NCI-H187 (cell line): Measurements from ENCODE around the gene SULT1A1.
"Not testable (repeated sequence)": the region's sequence is repeated elsewhere in the genome, so short reads cannot be mapped to it uniquely, and the experiment has no call there.

ENCODE experiments used
- DNase-seq, 2 experiments: peaks; one replicate each; lab custom pipeline; 2025; lab: John Stamatoyannopoulos, UW

The SULT1A1 gene

GRCh38 chr16:28591355-28591754 is 18.5 kb downstream of the SULT1A1 start:
- DNase-seq, result no peak

GRCh38 chr16:28590384-28591340 is 19.2 kb downstream of the SULT1A1 start:
- DNase-seq, result no peak

GRCh38 chr16:28589930-28590329 is 19.9 kb downstream of the SULT1A1 start:
- DNase-seq, result no peak

GRCh38 chr16:28589069-28589468 is 20.8 kb downstream of the SULT1A1 start:
- DNase-seq, result no peak

GRCh38 chr16:28587386-28587785 is 22.5 kb downstream of the SULT1A1 start:
- no peak for DNase-seq

GRCh38 chr16:28586466-28586865 is 23.4 kb downstream of the SULT1A1 start:
- no peak for DNase-seq

GRCh38 chr16:28585674-28586073 is 24.2 kb downstream of the SULT1A1 start:
- no peak for DNase-seq

GRCh38 chr16:28580726-28581315 is 29.0 kb downstream of the SULT1A1 start:
- DNase-seq, result no peak

GRCh38 chr16:28575446-28576109 is 34.3 kb downstream of the SULT1A1 start:
- no peak for DNase-seq

- no peak for DNase-seq
Measured at GRCh38 chr16:28574925-28575324, 34.9 kb downstream of the SULT1A1 start.

- DNase-seq, result no peak
Measured at GRCh38 chr16:28573738-28574718, 35.8 kb downstream of the SULT1A1 start.

GRCh38 chr16:28572696-28573510 is 36.9 kb downstream of the SULT1A1 start:
- no peak for DNase-seq

GRCh38 chr16:28569968-28570752 is 39.7 kb downstream of the SULT1A1 start:
- DNase-seq, result no peak

- DNase-seq, result no peak
Measured at GRCh38 chr16:28569021-28569420, 40.8 kb downstream of the SULT1A1 start.

GRCh38 chr16:28567292-28567691 is 42.6 kb downstream of the SULT1A1 start:
- no peak for DNase-seq

- DNase-seq, result not testable (repeated sequence)
Measured at GRCh38 chr16:28566233-28566925, 43.5 kb downstream of the SULT1A1 start.

GRCh38 chr16:28563218-28563617 is 46.6 kb downstream of the SULT1A1 start:
- no peak for DNase-seq

GRCh38 chr16:28562199-28562598 is 47.6 kb downstream of the SULT1A1 start:
- DNase-seq, result no peak

GRCh38 chr16:28561557-28562187 is 48.2 kb downstream of the SULT1A1 start:
- no peak for DNase-seq
